GM19238 (cell line): Measurements from ENCODE around the gene LMF2.

Source experiments
- DNase-seq: peaks from one replicate; pipeline ENCODE4 v3.0.0; 2011; ENCODE audit warnings: low spot score; ENCODE audit not compliant: insufficient read length

LMF2 gene

DNA sequence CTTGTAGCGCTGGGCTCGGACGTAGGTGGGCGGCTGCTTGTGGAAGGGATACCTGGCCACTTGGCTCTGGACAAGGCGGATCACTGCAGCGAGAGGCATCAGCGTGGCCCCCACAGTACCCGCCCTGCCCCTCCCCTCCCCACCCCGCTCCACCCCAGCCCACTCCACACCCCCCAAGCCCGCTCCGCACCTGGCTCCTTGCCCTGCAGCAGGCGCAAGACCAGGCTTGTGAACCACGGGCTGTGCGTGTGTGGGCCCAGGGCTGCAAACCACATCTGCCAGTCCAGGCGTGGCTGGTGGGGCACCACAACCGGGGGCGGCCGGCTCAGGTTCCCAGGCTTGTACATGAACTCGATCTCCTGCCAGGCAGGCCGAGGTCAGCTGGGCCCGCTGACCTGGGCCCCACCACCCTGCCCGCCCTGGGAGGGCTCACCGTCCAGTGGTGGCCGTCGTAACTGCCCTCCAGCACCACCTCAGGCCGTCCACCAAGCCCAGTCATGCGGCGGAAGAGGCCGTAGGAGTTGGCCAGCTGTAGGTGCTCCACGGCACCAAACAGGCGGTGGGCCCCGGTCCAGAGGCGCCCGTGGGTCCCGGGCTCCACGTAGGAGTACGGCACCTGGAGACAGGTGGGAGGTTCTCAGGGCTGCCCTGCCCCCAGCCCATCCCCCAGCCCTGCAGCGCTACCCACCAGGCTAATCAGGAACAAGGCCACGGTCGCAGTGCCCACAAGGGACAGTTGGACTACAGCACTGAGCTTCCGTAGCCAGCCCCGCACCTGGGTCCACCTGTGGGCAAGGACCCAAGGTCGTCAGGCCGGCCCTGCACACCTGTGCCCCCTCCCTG, 2.9 kb downstream of the LMF2 start:
- DNase-seq, result no peak

DNA sequence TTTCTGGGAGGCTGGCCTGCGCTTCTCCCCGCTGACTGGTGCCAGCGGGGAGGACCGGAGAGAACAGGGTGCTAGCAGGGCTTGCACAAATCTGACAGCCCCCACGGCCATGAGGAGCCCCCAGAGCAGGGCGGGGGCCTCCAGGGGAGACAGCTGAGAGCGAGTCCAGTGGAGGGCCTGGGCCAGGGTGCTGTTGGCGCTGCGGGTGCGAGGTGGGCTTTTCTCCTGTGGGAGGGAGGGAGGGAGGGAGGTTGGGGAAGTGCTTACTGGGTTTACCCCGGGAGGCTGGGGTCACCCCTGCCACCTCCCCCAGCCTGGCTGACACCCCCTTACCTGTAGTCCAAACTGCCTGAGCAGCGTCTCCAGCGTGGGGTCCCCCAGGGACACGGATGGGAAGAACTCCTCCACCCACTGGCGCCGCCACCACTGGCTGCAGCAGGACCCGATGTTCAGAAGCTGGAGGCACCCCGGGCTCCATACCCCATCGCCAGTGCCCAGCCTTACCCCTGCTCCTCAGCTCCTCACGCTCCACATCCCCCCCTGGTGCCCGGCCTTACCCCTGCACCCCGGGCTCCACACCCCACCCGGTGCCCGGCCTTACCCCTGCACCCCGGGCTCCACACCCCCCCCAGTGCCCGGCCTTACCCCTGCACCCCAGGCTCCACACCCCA, 3.9 kb downstream of the LMF2 start:
- DNase-seq, result no peak

DNA sequence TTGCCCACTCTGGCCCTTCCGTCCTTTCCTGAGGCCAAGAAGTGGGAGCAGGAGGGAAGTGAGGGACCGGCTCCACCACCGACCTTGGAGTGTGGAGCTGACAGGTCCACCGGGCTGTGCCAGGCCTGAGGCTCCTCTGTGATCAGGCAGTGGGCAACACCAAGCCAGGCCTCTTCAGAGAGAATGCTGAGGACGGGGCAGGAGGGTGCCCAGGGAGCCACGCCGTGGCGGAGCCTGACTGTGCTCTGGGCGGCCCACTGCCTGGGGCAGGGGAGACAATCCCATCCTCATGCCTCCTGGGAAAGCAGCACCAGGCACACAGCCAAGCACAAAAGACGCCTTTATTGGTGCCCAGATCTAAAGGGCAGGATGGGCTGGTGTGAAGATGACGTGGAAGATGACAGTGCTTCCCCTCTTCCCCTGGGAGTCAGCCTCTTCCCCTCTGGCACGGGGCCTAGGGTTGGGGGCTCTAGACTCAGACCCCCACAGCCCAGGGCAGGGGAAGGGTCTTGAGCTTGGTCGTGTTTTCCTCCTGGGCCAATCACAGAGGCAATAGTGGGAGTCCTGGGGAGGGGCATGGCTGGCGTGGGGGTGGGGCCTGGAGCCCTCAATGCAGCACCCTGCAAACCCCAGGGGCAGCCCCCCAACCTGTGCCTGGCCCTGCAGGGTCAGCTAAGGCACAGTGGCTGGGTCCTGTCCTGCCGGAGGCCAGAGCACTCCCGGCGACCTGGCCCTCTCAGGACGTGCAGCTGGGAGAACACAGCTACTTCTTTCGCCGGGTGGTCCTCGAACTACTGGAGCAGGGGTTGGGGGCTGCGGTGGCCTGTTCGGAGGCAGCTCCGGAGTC, 4.7 kb downstream of the LMF2 start:
- no peak for DNase-seq

DNA sequence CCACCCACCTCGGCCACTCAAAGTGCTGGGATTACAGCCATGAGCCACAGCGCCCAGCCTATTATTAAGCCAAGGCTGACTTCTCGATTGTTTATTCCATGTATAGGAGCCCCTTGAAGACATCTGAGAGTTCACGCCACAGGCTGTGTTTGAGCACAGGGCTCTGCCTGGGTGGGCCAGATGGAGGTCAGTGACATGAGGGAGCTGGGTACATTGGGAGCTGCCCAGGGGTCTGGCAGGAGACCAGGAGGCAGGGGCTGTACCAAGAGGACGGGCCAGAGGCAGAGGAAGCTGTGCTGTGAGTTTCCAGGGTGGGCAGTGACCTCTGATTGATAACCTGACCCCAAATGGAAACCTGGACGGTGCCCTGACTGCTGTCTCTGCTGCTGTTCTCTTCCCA, 5.4 kb downstream of the LMF2 start:
- DNase-seq, result no peak

DNA sequence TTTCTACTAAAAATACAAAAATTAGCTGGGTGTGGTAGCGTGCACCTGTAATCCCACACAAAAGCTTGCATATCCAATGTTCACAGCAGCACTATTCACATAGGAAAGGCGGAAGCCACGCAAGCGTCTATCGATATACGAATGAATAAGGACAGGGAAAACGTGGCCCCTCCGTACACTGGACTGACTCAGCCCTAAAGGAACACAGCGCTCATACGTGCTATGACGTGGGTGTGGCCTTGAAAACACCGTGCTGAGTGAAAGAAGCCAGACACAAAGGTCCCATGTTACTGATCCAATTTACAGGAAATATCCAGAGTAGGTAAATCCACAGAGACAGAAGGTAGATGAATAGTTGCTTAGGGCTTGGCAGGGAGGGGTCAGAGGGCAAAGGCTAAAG, 7.0 kb downstream of the LMF2 start:
- no peak for DNase-seq

DNA sequence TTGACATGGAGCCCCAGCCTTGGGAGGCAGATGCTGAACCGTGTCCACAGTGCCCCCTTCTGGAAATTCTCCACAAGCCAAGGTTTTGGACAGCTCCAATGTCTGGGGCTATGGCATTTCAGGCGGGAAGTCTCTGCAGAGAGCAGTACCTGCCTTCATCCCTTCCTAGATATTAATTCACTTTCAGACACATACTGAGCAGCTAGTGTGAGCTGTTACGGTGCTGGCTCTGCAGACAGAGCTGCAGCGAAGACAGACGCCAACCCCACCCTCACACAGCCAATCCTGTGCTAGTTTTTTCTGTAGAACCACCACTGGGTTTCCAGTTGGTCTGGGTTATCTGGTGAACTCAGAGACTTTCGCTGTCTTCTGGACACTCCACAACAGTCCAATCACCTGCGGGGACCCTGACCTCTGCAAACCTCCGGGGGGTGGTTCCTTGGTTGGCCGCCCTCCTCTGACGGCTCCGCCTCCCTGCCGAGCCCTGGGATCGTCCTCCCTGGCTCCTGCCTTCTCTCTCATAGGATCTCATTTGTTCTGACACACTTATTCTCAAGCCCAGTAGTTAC, 9.1 kb downstream of the LMF2 start:
- peak; percentile 72 for DNase-seq

DNA sequence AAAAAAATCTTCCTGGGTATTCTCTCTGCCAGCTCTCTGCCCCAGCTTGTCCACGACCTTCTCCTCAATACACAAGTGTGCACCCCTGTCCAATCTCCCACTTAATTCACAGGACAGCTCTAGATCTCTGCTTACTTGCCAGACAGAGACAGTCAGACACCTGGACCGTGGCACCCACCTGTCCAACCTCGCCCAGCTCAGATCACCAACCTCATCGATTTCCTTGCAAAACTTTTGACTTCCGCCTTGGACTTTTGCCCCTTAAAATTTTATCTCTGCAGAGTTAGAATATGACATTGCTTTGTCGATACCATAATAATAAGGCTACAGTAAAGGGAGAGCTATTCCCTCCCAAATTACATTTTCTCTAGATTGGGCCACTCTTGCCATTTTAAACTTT, 10.4 kb downstream of the LMF2 start:
- DNase-seq, result no peak

DNA sequence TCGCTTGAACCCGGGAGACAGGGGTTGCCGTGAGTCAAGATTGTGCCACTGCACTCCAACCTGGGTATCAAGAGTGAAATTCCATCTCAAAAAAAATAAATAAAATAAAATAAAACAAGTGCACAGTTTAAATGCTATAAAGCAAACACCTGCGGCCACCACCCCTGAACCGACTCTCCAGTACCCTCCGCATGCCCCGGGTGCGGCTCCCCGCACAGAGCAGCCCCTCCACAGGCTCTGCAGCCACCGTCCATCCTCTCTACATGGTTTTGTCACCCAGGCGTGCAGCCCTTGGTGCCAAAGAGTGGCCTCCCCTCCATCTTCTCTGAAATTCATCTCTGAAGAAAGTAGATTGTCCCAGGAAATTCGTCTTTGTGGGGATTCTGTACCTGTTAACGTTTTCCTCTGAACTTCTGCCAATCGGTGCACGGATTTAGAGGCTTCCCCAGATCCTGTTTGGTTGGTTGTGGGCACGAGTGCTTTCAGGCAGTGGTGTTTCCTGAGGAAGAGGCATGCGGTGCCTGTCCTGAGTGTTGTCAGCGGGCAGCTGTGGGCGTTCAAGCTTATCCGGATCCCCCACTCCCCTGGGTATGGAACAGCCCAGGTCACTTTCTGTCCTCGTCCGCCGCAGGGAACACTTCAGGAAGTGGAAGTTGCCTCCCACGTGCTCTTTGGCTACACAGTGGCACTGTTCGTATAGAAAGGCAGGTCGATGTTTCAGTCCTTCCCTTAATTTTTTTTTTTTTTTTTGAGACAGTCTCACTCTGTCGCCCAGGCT, 16.8 kb downstream of the LMF2 start:
- no peak for DNase-seq

DNA sequence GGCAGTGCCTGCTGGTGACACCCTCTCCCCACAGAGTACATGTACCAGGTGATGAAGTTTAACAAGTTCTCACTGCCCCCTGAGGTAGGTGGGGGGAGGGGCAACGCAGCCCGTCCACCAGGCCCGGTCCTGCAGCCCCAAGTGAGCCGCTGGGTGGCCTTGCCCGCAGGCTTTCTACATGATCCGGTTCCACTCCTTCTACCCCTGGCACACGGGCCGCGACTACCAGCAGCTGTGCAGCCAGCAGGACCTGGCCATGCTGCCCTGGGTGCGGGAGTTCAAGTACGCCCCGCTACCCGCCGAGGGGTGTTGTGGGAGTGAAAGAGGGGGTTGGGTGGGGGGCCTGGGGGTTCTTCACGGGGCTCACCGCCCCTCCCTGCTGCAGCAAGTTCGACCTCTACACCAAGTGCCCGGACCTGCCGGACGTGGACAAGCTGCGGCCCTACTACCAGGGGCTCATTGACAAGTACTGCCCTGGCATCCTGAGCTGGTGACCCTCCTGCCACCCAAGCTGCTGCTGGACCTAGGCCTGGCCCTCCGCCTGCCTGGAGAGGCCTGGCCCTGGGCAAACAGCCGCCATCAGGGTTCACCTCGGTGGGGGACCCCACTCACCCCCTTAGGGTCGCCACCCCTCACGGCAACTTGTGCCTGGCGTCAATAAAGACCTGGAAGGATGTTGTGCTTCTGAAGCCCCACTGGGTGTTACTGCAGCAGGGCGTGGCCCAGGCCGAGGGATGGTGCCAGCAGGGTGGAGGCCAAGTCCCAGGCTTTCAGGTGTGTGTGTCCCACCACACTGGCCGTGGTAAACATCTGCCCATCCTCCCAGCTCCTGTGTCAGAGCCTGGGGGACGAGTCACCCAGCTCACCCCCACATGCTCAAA, 17.9 kb downstream of the LMF2 start:
- no peak for DNase-seq

DNA sequence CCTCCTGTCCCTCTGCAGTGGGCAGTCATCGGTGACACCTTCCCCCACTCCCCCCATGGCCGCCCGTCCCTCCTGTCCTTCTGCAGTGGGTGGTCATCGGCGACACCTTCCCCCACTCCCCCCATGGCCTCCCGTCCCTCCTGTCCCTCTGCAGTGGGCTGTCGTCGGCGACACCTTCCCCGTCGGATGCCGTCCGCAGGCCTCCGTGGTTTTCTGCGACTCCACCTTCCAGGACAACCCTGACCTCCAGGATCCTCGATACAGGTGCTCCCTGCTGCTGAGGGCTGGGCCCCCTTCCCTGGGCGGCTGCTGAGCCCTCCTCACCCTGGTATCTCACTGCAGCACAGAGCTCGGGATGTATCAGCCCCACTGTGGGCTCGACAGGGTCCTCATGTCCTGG, 18.6 kb downstream of the LMF2 start:
- no peak for DNase-seq

DNA sequence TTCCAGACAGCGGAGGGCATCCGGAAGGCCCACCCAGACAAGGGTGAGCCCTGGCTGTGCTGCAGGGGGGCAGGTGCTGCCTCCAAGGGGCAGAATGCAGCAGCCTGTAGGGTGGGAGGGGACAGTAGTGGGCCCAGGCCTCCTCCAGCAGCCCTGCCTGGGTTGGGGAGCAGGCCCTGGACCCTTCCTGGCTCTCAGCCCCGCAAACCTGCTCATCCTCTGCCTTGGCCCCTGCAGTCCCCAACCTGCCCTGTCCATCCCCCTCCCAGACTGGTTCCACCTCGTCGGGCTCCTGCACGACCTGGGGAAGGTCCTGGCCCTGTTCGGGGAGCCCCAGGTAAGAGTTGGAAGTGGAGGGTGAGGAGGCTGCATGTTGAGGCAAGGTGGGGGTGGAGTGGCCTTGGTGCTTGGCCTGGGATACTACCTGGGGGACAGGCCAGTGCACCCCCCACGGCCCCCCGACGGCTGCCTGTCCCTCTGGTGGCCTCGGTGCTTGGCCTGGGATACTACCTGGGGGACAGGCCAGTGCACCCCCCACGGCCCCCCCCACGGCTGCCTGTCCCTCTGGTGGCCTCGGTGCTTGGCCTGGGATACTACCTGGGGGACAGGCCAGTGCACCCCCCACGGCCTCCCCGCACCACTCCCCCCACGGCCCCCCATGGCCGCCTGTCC, 19.4 kb downstream of the LMF2 start:
- no peak for DNase-seq

DNA sequence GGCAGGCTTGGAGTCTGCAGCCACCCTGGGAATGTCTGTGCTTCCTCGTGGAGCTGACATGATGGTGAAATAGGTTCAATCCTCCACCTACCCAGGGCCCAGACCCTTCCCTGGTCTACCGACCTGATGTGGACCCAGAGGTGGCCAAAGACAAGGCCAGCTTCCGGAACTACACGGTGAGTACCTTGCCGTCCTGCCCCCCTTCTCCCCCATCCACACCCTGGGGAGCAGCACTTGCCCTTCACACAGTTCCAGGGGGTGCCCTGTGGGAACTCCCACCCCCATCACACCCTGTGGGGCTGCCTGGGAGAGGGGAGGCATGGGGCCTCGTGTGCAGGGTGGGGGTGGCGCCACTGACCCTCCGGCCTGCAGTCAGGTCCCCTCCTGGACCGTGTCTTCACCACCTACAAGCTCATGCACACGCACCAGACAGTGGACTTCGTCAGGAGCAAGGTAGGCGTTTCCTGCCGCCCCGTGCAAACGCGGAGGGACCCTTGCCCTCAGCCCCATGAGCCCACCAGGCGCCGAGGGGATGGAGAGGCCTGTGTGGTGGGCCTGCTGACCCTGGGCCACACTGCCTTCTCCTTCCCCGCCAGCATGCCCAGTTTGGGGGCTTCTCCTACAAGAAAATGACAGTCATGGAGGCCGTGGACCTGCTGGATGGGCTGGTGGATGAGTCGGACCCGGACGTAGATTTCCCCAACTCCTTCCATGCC, 20.1 kb downstream of the LMF2 start:
- DNase-seq, result no peak

DNA sequence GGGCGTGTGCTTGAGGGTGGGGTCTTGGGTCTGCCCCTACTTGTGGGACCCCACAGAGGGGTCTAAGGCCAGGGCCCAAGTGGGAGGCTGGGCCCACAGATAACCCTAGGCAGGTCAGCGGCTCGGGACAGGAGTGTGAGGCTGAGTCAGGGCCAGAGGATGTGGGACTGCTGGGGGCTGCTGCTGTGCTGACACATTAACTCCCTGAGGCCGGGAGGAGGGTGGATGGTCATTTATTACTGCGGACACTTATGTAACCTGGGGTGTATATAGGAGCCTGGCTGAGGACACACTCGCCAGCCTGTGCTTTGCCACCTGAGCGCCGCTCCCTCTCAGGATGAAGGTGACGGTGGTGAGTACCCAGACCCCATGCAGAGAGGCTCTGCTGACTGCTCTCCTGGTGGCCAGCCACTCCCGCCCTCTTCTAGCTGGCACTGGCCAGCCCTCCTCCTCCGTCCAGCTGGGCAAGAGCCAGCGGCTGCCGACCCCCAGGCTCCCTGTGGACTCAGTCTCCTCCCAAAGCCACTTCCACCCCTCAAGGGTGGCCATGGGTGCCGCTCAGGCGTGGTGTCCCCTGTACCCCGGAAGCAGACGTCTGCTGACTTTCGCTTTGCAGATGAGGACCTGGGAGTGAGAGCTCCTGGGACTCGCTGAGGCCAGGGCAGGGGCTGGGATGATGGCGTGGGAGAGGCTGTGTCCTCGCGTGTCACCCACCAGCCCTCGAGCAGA, 20.8 kb downstream of the LMF2 start, which contains the start of gene MIOX:
Gene MIOX (plus strand): TSS at position 299 of the 729 bp plus-strand sequence. CDS start 39 bp downstream, at position 338.
- no peak for DNase-seq

DNA sequence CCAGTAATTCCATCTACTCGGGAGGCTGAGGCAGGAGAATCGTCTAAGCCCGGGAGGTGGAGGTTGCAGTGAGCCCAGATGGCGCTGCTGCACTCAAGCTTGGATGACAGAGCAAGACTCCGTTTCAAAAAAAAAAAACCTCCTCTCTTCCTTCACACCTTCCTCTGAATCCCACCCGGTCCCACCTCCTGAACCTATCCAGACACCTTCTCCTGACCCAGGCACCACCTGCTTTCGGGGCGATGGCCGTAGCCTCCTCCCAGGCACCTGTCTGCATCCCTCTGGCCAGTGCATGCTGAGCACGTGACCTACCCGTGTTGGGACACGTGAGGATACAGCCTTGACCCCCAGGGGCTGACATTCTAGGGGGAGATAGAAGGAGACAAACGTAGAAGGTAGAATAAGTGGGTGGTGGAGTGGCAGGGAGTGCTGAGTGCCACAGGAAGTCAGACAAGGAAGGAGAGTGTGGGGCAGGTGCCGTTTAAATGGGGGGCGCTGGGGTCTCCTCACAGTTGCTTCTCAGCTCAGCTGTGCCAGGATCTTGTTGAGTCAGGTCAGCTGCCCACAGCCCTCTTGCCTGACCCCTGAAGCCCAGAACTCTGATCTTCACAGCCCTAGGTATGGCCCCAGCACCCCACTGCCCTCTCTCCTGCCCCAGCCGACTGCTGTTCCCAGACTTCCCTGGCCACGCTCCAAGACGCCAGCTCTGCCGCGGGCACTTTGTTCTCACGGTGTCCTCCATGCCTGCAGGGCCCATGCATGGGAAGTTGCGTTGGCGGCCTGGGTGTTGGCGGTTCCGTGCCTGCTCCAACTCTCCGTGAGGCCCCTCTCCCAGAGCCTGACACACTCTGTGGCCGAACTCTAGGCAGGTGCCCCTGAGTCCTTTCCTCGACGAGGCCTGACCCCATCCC, 22.0 kb downstream of the LMF2 start:
- no peak for DNase-seq

DNA sequence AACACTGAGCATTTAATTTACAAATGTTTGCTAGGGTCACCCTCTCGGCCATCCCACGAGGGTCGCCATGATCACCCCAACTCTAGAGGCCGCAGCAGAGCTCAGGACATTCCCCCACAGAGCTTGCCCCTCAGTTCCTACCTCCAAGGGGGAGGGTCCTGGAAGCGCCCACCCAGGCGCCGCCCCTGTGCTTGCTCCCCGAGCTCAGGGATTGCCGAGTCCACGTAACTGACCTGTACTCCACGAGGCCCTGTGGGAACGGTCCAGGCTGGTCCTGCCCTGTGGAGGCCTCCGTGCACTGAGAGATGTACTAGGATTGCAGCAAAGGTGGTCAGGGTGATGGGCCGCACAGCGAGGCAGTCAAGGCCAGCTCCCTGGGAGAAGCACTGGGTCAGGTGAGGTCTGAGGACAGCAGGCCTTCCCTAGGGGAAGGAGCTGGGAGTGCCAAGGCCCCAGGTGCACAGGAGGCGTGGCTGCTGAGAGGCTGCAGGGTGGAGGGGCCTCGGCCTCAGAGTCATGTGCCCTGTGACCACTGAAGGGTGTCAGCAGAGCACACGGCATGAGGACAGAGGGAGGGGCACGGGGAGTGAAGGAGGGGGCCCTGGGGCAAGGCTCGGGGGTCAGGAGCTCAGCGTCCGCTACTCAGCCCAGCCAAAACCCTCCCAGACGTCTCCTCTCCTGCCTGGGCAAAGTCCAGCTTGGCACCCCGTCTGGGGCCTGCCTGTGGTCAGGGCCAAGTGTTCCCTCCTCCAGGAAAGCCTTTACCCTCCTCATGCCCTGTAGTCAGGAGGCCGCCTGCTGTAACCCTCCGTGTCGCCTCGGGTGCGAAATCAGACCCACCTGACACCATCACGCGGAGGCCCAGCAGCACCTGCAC, 23.3 kb downstream of the LMF2 start:
- no peak for DNase-seq

DNA sequence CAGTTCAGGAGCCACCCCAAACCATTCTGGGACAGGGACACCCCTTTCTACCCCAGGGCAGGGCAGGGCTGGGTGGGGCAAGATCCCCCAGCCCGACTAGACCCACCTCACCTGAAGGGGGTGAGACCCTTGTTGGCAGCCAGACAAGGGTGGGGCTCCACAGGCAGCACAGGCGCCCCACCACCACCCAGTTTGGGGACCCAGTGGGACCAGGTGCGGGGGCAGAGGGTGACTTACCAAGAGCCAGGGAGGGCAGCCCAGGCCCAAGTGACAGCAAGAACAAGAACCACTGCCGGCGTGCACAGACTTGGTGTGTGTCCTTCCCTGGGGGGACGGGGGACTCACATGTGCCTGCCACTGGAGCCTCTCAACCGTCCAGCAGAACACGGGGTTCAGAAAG, 23.9 kb downstream of the LMF2 start:
- no peak for DNase-seq
